H1 (cell line): Measurements from ENCODE around the gene C16orf87. TPM values are rescaled to one million over a fixed set of nuclear protein-coding genes. Genes with fewer than 3 reads are reported as not detected.

ENCODE experiments used
- CTCF ChIA-PET: fragments of 300-600 bp; sonication (Branson Sonifier 250); formaldehyde crosslinking; loops from one replicate; lab custom pipeline; 2021; ENCODE audit not compliant: partially characterized antibody; lab: Charles Lee
- POLR2A ChIA-PET: fragments of 300-600 bp; sonication (Branson Sonifier 250); formaldehyde crosslinking; loops from one replicate; lab custom pipeline; 2021; ENCODE audit warnings: inconsistent platforms; ENCODE audit not compliant: partially characterized antibody; lab: Charles Lee
- DNase-seq, 2 experiments: peaks; one replicate each; pipeline versions ENCODE4 v3.0.0 to v3.0.0-alpha.2; 2010 to 2022; ENCODE audit warnings: low spot score in 2 of 2, low read depth in 1 of 2, mixed read lengths in 1 of 2
- FAIRE-seq: peaks from 2 replicates; lab custom pipeline; 2011; peaks lifted over from hg19 to GRCh38; lab: Jason Lieb, UNC
- H2AFZ ChIP-seq: 2 replicates; pipeline ENCODE4 v1.8.1; 2012; ENCODE audit warnings: low read length, inconsistent platforms
- H2AK5ac ChIP-seq: 2 replicates; pipeline ENCODE4 v1.6.1; 2013; ENCODE audit warnings: low read depth, low read length
- H2BK120ac ChIP-seq: replicated peaks from 2 replicates; pipeline ENCODE3; 2013; ENCODE audit warnings: low read depth, low read length, inconsistent platforms
- H2BK12ac ChIP-seq: 2 replicates; pipeline ENCODE4 v1.6.1; 2013; ENCODE audit warnings: low read depth, low read length
- H2BK15ac ChIP-seq: 2 replicates; pipeline ENCODE4 v1.6.1; 2013; ENCODE audit warnings: low read length
- H2BK20ac ChIP-seq: 2 replicates; pipeline ENCODE4 v1.6.1; 2013; ENCODE audit warnings: low read length
- H2BK5ac ChIP-seq: 2 replicates; pipeline ENCODE4 v1.6.1; 2013; ENCODE audit warnings: low read depth, low read length
- H3K14ac ChIP-seq: 2 replicates; pipeline ENCODE4 v1.6.1; 2013; ENCODE audit warnings: inconsistent platforms; ENCODE audit not compliant: insufficient read length
- H3K18ac ChIP-seq: 2 replicates; pipeline ENCODE4 v1.6.1; 2013; ENCODE audit warnings: low read length; ENCODE audit errors: extremely low read depth
- H3K23ac ChIP-seq: 2 replicates; pipeline ENCODE4 v1.6.1; 2013; ENCODE audit warnings: inconsistent platforms; ENCODE audit not compliant: insufficient read length
- H3K23me2 ChIP-seq: 2 replicates; pipeline ENCODE4 v1.6.1; 2013; ENCODE audit warnings: low read depth, low read length
- H3K27ac ChIP-seq: 2 replicates; pipeline ENCODE4 v1.6.1; 2011; ENCODE audit warnings: low read depth, low read length, inconsistent platforms
- H3K27me3 ChIP-seq, 4 experiments: replicated peaks in 1 of 4; 1 replicate in 1 of 4; 2 replicates in 3 of 4; pipeline versions ENCODE4 v1.6.1 to v1.8.1; 2011 to 2013; ENCODE audit warnings: low read length in 3 of 4, mild to moderate bottlenecking in 3 of 4, inconsistent platforms in 2 of 4, mixed read lengths in 2 of 4, moderate library complexity in 1 of 4; ENCODE audit not compliant: control insufficient read depth in 3 of 4, insufficient read depth in 3 of 4; ENCODE audit errors: extremely low read depth in 1 of 4
- H3K36me3 ChIP-seq, 4 experiments: 2 replicates each; pipeline versions ENCODE4 v1.6.1 to v1.8.1; 2011 to 2013; ENCODE audit warnings: mild to moderate bottlenecking in 4 of 4, low read length in 3 of 4, moderate library complexity in 2 of 4, control low read depth in 1 of 4, inconsistent platforms in 1 of 4; ENCODE audit not compliant: insufficient read depth in 4 of 4, control insufficient read depth in 2 of 4
- H3K4ac ChIP-seq: replicated peaks from 2 replicates; pipeline ENCODE3; 2013; ENCODE audit warnings: low read length, low read depth, mixed read lengths, inconsistent platforms; ENCODE audit not compliant: insufficient read length
- H3K4me1 ChIP-seq, 4 experiments: replicated peaks in 1 of 4; 1 replicate in 1 of 4; 2 replicates in 3 of 4; pipeline versions ENCODE4 v1.6.1 to v1.8.1; 2011 to 2013; ENCODE audit warnings: low read length in 3 of 4, inconsistent platforms in 2 of 4, mixed read lengths in 1 of 4; ENCODE audit not compliant: insufficient read depth in 4 of 4, control insufficient read depth in 3 of 4
- H3K4me2 ChIP-seq, 2 experiments: 2 replicates each; pipeline versions ENCODE4 v1.6.1 to v1.8.1; 2011 to 2013; ENCODE audit warnings: low read depth in 2 of 2, low read length in 2 of 2, control low read depth in 1 of 2, inconsistent platforms in 1 of 2, mild to moderate bottlenecking in 1 of 2; ENCODE audit not compliant: insufficient read depth in 1 of 2
- H3K4me3 ChIP-seq, 4 experiments: fragments of 200-600, 300-600 bp in 1 of 4; sonication (generic), shearing (Covaris generic), sonication (Bioruptor Twin) in 1 of 4; 2 replicates each; pipeline versions ENCODE4 v1.5.1 to v1.8.1; 2011 to 2016; ENCODE audit warnings: low read length in 4 of 4, low read depth in 3 of 4, control low read depth in 2 of 4, inconsistent platforms in 2 of 4, mild to moderate bottlenecking in 2 of 4, mixed read lengths in 1 of 4, moderate library complexity in 1 of 4; ENCODE audit not compliant: insufficient read depth in 2 of 4; ENCODE audit errors: extremely low read depth in 1 of 4
- H3K56ac ChIP-seq: replicated peaks from 2 replicates; pipeline ENCODE3; 2013; ENCODE audit warnings: low read depth, mild to moderate bottlenecking, mixed read lengths, low read length, inconsistent platforms; ENCODE audit not compliant: insufficient read length
- H3K79me1 ChIP-seq: 2 replicates; pipeline ENCODE4 v1.6.1; 2013; ENCODE audit warnings: low read depth, low read length, control low read depth
- H3K79me2 ChIP-seq, 2 experiments: 2 replicates each; pipeline versions ENCODE4 v1.6.1 to v1.8.1; 2012 to 2013; ENCODE audit warnings: low read length in 2 of 2, mild to moderate bottlenecking in 2 of 2, inconsistent platforms in 1 of 2; ENCODE audit not compliant: insufficient read depth in 2 of 2, control insufficient read depth in 1 of 2
- H3K9ac ChIP-seq, 4 experiments: replicated peaks in 1 of 4; 1 replicate in 1 of 4; 2 replicates in 3 of 4; pipeline versions ENCODE4 v1.6.1 to v1.8.1; 2011 to 2013; ENCODE audit warnings: low read depth in 3 of 4, low read length in 3 of 4, control low read depth in 2 of 4, mild to moderate bottlenecking in 2 of 4, moderate library complexity in 2 of 4, inconsistent platforms in 1 of 4; ENCODE audit errors: extremely low read depth in 1 of 4
- H3K9me3 ChIP-seq, 2 experiments: 2 replicates each; pipeline versions ENCODE4 v1.6.1 to v1.8.1; 2012 to 2013; ENCODE audit warnings: mild to moderate bottlenecking in 2 of 2, moderate library complexity in 2 of 2, control low read depth in 1 of 2, inconsistent platforms in 1 of 2, low read depth in 1 of 2, low read length in 1 of 2, mixed read lengths in 1 of 2; ENCODE audit not compliant: insufficient read depth in 2 of 2
- H4K20me1 ChIP-seq, 2 experiments: replicated peaks in 1 of 2; 2 replicates each; pipeline versions ENCODE3 to v1.8.1; 2011 to 2013; ENCODE audit warnings: inconsistent platforms in 2 of 2, low read length in 2 of 2, mild to moderate bottlenecking in 1 of 2; ENCODE audit not compliant: insufficient read depth in 2 of 2, control insufficient read depth in 1 of 2
- H4K5ac ChIP-seq: 2 replicates; pipeline ENCODE4 v1.6.1; 2013; ENCODE audit warnings: low read length, low read depth, mixed read lengths, inconsistent platforms; ENCODE audit not compliant: insufficient read length
- H4K8ac ChIP-seq: 2 replicates; pipeline ENCODE4 v1.8.0; 2013; ENCODE audit warnings: mild to moderate bottlenecking, moderate library complexity, low read length, inconsistent platforms; ENCODE audit not compliant: insufficient read depth; ENCODE audit errors: extremely low read depth
- H4K91ac ChIP-seq: replicated peaks from 2 replicates; pipeline ENCODE3; 2013; ENCODE audit warnings: low read length, mixed read lengths, inconsistent platforms; ENCODE audit not compliant: insufficient read length
- CBX8 ChIP-seq: fragments of 300-800, 300-1000 bp; sonication (generic); IDR thresholded peaks from 2 replicates; pipeline ENCODE4 v1.7.1; 2016; ENCODE audit warnings: low read depth, low read length, borderline replicate concordance
- CHD2 ChIP-seq: IDR thresholded peaks from 2 replicates; pipeline ENCODE4 v1.6.1; 2012; ENCODE audit warnings: low read length, improper control_type of control experiment
- E2F6 ChIP-seq: IDR thresholded peaks from 2 replicates; pipeline ENCODE4 v1.6.1; 2012; ENCODE audit warnings: inconsistent platforms
- GABPA ChIP-seq: IDR thresholded peaks from 2 replicates; pipeline ENCODE4 v1.6.1; 2011; ENCODE audit warnings: mild to moderate bottlenecking, low read length, moderate library complexity, borderline replicate concordance; ENCODE audit not compliant: insufficient read depth
- HDAC6 ChIP-seq: IDR thresholded peaks from one replicate; pipeline ENCODE4 v1.7.1; 2012; ENCODE audit warnings: low read depth, mild to moderate bottlenecking, inconsistent platforms, low read length, moderate library complexity
- JUN ChIP-seq: IDR thresholded peaks from 2 replicates; pipeline ENCODE4 v1.6.1; 2011; ENCODE audit warnings: low read depth, mild to moderate bottlenecking, improper control_type of control experiment, low read length
- JUND ChIP-seq: IDR thresholded peaks from 2 replicates; pipeline ENCODE4 v1.6.1; 2011; ENCODE audit warnings: mild to moderate bottlenecking, improper control_type of control experiment, low read length
- POLR2A ChIP-seq, 2 experiments: IDR thresholded peaks; 1 replicate in 1 of 2; 2 replicates in 1 of 2; pipeline ENCODE4 v1.6.1; 2011; ENCODE audit warnings: low read depth in 2 of 2, low read length in 2 of 2, mild to moderate bottlenecking in 2 of 2; ENCODE audit errors: control extremely low read depth in 1 of 2
- RBBP5 ChIP-seq: IDR thresholded peaks from 2 replicates; pipeline ENCODE4 v1.7.1; 2012; ENCODE audit warnings: low read depth, mild to moderate bottlenecking, inconsistent platforms, low read length, moderate library complexity, borderline replicate concordance
- RNF2 ChIP-seq: fragments of 200-900, 300-1000 bp; sonication (generic); IDR thresholded peaks from 2 replicates; pipeline ENCODE4 v1.7.1; 2016; ENCODE audit warnings: borderline replicate concordance, low read depth, mild to moderate bottlenecking, antibody characterized with exemption, low read length; ENCODE audit not compliant: poor library complexity, severe bottlenecking; ENCODE audit errors: missing control alignments
- RXRA ChIP-seq: IDR thresholded peaks from 2 replicates; pipeline ENCODE4 v1.6.1; 2011; ENCODE audit warnings: low read depth, mild to moderate bottlenecking, low read length, moderate library complexity; ENCODE audit not compliant: insufficient read depth
- SIN3A ChIP-seq, 2 experiments: IDR thresholded peaks in 1 of 2; conservative IDR thresholded peaks in 1 of 2; 2 replicates each; pipeline ENCODE4 v1.6.1; 2011 to 2012; ENCODE audit warnings: low read length in 2 of 2, improper control_type of control experiment in 1 of 2, low read depth in 1 of 2, mild to moderate bottlenecking in 1 of 2
- SUZ12 ChIP-seq: fragments of 200-600 bp; sonication (generic); IDR thresholded peaks from 2 replicates; pipeline ENCODE4 v1.6.1; 2012; ENCODE audit warnings: mild to moderate bottlenecking, inconsistent platforms, low read length, moderate library complexity, mixed read lengths
- TAF1 ChIP-seq: IDR thresholded peaks from 2 replicates; pipeline ENCODE4 v1.6.1; 2011; ENCODE audit warnings: mild to moderate bottlenecking, low read depth, low read length
- WGBS, 2 experiments: shearing (Covaris generic) in 1 of 2; methylation state at CpG; one replicate each; pipeline versions ENCODE4 v1.1.6 to v1.1.7; 2013 to 2015; ENCODE audit warnings: low lambda C conversion rate in 2 of 2, mixed read lengths in 2 of 2, inconsistent platforms in 1 of 2, low coverage in 1 of 2, missing lambda C conversion rate in 1 of 2; ENCODE audit not compliant: insufficient replicate concordance in 2 of 2, insufficient coverage in 1 of 2, insufficient read length in 1 of 2; ENCODE audit errors: extremely low coverage in 1 of 2, missing lambda C conversion rate in 1 of 2; 5-methylcytosine and 5-hydroxymethylcytosine counted together
- polyA plus RNA-seq, 7 experiments: library from polyadenylated mRNA; depleted of rRNA in 3 of 7; stranded (reverse) in 5 of 7; unstranded in 2 of 7; fragments of >200 nt in 5 of 7; fragments of 200-250 nt in 2 of 7; gene quantifications; 1 replicate in 5 of 7; 2 replicates in 1 of 7; 4 replicates in 1 of 7; pipeline versions ENCODE4 v1.2.1 to v1.2.3, GENCODE V29; 2011 to 2013; ENCODE audit warnings: missing spikeins in 2 of 7, mixed read lengths in 2 of 7
- total RNA-seq: library from RNA; stranded (reverse); fragmentation: NEBNext Ultra II Directional; extraction: Animal tissue kit (Norgen Biotek cat#: 25700); gene quantifications from 2 replicates; pipeline ENCODE4 v1.2.1, GENCODE V29; 2021

Gene C16orf87
- total and polyA plus RNA-seq, 2 of the 8 experiments (the other 6 are each of a cell fraction or from before 2014, with no cell fraction given) = 4.8 to 21.8 TPM

DNA sequence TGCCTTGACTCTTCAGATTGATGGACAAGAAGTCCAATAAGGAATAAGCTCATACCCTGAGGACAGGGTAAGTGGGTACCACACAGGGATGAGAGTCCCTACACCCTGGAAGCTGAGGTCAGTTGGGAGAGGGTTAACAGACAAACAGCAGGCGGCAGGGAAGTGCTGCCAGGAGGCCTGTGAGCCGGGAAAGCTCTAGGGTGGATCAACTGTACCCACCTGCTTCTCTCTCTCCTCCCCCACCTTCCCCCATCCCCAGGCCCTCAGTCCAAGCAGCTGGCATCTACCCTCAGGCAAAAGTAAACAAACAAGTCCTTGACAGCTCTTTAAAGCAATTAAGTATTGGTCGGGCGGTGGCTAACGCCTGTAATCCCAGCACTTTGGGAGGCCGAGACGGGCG is 62.2 kb downstream of the C16orf87 start:
- no peaks in the 10 kb centered on the region for H3K79me1 ChIP-seq
- no peak overlapping the region for H3K4me2 ChIP-seq
- no peak overlapping the region for H3K4me3 ChIP-seq
- H3K4ac ChIP-seq = no peak overlapping the region
- 92% methylated on average over 8 of the region's 8 CpGs; no CpG with 5 or more reads in 1 of the 2 experiments for whole genome bisulfite sequencing, 2 experiments
- H3K27me3 ChIP-seq = no peaks in the 10 kb centered on the region
- DNase-seq = no peak
- no peak overlapping the region for H2BK12ac ChIP-seq
- H2BK5ac ChIP-seq = no peak overlapping the region
- H3K18ac ChIP-seq = no peak overlapping the region; the same call in 1 of the 2 replicates
- H3K56ac ChIP-seq = no peak overlapping the region
- no peak overlapping the region for H2AFZ ChIP-seq
- no peaks in the 10 kb centered on the region for H4K20me1 ChIP-seq
- ChIA-PET POLR2A (no interaction called here), CTCF (interaction anchor here (0.9 to 1.4 kb wide), 2 partner anchors 10 to 11 kb away, joined by 3 to 7 read pairs; no protein-coding TSS in a partner anchor)
- no peak overlapping the region for H2BK120ac ChIP-seq
- FAIRE-seq = no peak
- no peaks in the 10 kb centered on the region for H3K9me3 ChIP-seq
- H3K14ac ChIP-seq = no peak overlapping the region
- no peak overlapping the region for H2BK15ac ChIP-seq
- no peak overlapping the region for H4K8ac ChIP-seq
- no peaks in the 10 kb centered on the region for H3K36me3 ChIP-seq
- H3K23me2 ChIP-seq = no peaks in the 10 kb centered on the region
- H3K79me2 ChIP-seq = no peaks in the 10 kb centered on the region
- no peak overlapping the region for H4K91ac ChIP-seq
- no peak overlapping the region for H3K9ac ChIP-seq
- H4K5ac ChIP-seq = no peak overlapping the region
- no peak overlapping the region for H3K23ac ChIP-seq
- no peak overlapping the region for H2BK20ac ChIP-seq
- no peak overlapping the region for H2AK5ac ChIP-seq
- no peak overlapping the region for H3K27ac ChIP-seq
- H3K4me1 ChIP-seq = no peaks in the 10 kb centered on the region
- TF ChIP-seq CHD2 = no peak
- no peak for TF ChIP-seq E2F6
- no peak for TF ChIP-seq POLR2A (IDR thresholded peaks at IDR 0.05; ENCODE audit: control extremely low read depth in 1 of 2, low read depth in 2 of 2, low read length in 2 of 2)
- no peak for TF ChIP-seq GABPA
- no peak for TF ChIP-seq RBBP5
- no peak for TF ChIP-seq JUN
- TF ChIP-seq HDAC6 = no peak
- no peak for TF ChIP-seq TAF1
- no peak for TF ChIP-seq RXRA
- no peak for TF ChIP-seq RNF2
- TF ChIP-seq SIN3A (conservative IDR thresholded peaks at IDR 0.05 in 1 of 2, IDR thresholded peaks at IDR 0.05 in 1 of 2; ENCODE audit: low read depth in 1 of 2, low read length in 2 of 2) = no peak
- TF ChIP-seq SUZ12 = no peak
- TF ChIP-seq CBX8 = no peak
- TF ChIP-seq JUND = no peak
